IMR-90 (cell line): ENCODE results near the gene CXCL13. TPM values are rescaled to one million over a fixed set of nuclear protein-coding genes. Genes with fewer than 3 reads are reported as not detected.
A peak's percentile ranks its signal among the peaks of the same experiment; 100 is the strongest.

Experiments used
- ATAC-seq: fragments of 200-7000 bp; cut with Tn5 transposase; 2 replicates; pipeline ENCODE4 v1.9.1; 2020; ENCODE audit warnings: low read depth, mild to moderate bottlenecking, moderate library complexity
- BruUV-seq: library from RNA; stranded (reverse); fragments of 400-500 nt; replicated peaks from 2 replicates; lab custom pipeline; 2021; lab: Mats Ljungman, UMichigan
- CTCF ChIA-PET: fragments of 300-600 bp; formaldehyde crosslinking; extraction: SDS; loops from one replicate; lab custom pipeline; 2021; ENCODE audit warnings: antibody characterized with exemption; lab: Yijun Ruan, JAX
- POLR2A ChIA-PET: fragments of 300-600 bp; sonication (Branson Sonifier 250); formaldehyde crosslinking; loops from one replicate; lab custom pipeline; 2022; ENCODE audit warnings: antibody characterized with exemption; ENCODE audit not compliant: unreplicated experiment; lab: Charles Lee
- DNase-seq: peaks from one replicate; pipeline ENCODE4 v3.0.0; 2013
- H2AFZ ChIP-seq: replicated peaks from 2 replicates; pipeline ENCODE3; 2013; ENCODE audit warnings: low read length, mild to moderate bottlenecking; ENCODE audit not compliant: poor library complexity
- H2AK5ac ChIP-seq: 2 replicates; pipeline ENCODE4 v1.6.1; 2013; ENCODE audit warnings: low read depth, low read length, inconsistent platforms
- H2AK9ac ChIP-seq: replicated peaks from 2 replicates; pipeline ENCODE3; 2013; ENCODE audit warnings: mild to moderate bottlenecking, low read depth, low read length, moderate library complexity; ENCODE audit not compliant: poor library complexity
- H2BK120ac ChIP-seq: 2 replicates; pipeline ENCODE4 v1.6.1; 2013; ENCODE audit warnings: low read depth, low read length, inconsistent platforms
- H2BK15ac ChIP-seq: 3 replicates; pipeline ENCODE4 v1.6.1; 2013; ENCODE audit warnings: low read depth, low read length, inconsistent platforms
- H2BK20ac ChIP-seq: 2 replicates; pipeline ENCODE4 v1.6.1; 2013; ENCODE audit warnings: low read depth, mild to moderate bottlenecking, inconsistent platforms, low read length, moderate library complexity
- H2BK5ac ChIP-seq: 2 replicates; pipeline ENCODE4 v1.6.1; 2013; ENCODE audit warnings: mild to moderate bottlenecking, low read depth, low read length, inconsistent platforms; ENCODE audit not compliant: poor library complexity, severe bottlenecking
- H3K14ac ChIP-seq: replicated peaks from 2 replicates; pipeline ENCODE4 v1.6.1; 2013; ENCODE audit warnings: low read depth, low read length, inconsistent platforms
- H3K18ac ChIP-seq: 2 replicates; pipeline ENCODE4 v1.6.1; 2013; ENCODE audit warnings: low read depth, low read length, control low read depth
- H3K23ac ChIP-seq: 2 replicates; pipeline ENCODE4 v1.6.1; 2013; ENCODE audit warnings: low read depth, low read length, inconsistent platforms
- H3K27ac ChIP-seq: 2 replicates; pipeline ENCODE4 v1.5.1; 2013; ENCODE audit warnings: mild to moderate bottlenecking, control low read depth, low read length; ENCODE audit not compliant: insufficient read depth
- H3K27me3 ChIP-seq: 2 replicates; pipeline ENCODE4 v1.6.1; 2013; ENCODE audit warnings: low read length; ENCODE audit not compliant: control insufficient read depth, insufficient read depth
- H3K36me3 ChIP-seq: 2 replicates; pipeline ENCODE4 v1.6.1; 2013; ENCODE audit warnings: low read length, mixed read lengths; ENCODE audit not compliant: control insufficient read depth, insufficient read depth
- H3K4ac ChIP-seq: 2 replicates; pipeline ENCODE4 v1.6.1; 2013; ENCODE audit warnings: low read depth, low read length, inconsistent platforms
- H3K4me1 ChIP-seq: 2 replicates; pipeline ENCODE4 v1.6.1; 2013; ENCODE audit warnings: low read length, mixed read lengths; ENCODE audit not compliant: control insufficient read depth, insufficient read depth
- H3K4me2 ChIP-seq: 2 replicates; pipeline ENCODE4 v1.6.1; 2013; ENCODE audit warnings: low read depth, mild to moderate bottlenecking, control low read depth, low read length, moderate library complexity
- H3K4me3 ChIP-seq: 2 replicates; pipeline ENCODE4 v1.5.1; 2013; ENCODE audit warnings: low read depth, mild to moderate bottlenecking, control low read depth, low read length, moderate library complexity; ENCODE audit not compliant: insufficient read depth
- H3K56ac ChIP-seq: 2 replicates; pipeline ENCODE4 v1.6.1; 2013; ENCODE audit warnings: low read length, inconsistent platforms; ENCODE audit not compliant: insufficient read depth; ENCODE audit errors: extremely low read depth
- H3K79me1 ChIP-seq, 2 experiments: 2 replicates each; pipeline ENCODE4 v1.6.1; 2013; ENCODE audit warnings: low read length in 2 of 2, inconsistent platforms in 1 of 2, low read depth in 1 of 2
- H3K9ac ChIP-seq: 2 replicates; pipeline ENCODE4 v1.6.1; 2013; ENCODE audit warnings: low read depth, low read length, control low read depth
- H3K9me1 ChIP-seq: 2 replicates; pipeline ENCODE4 v1.6.1; 2013; ENCODE audit warnings: low read length, inconsistent platforms; ENCODE audit not compliant: insufficient read depth
- H3K9me3 ChIP-seq: 2 replicates; pipeline ENCODE4 v1.6.1; 2013; ENCODE audit warnings: low read length; ENCODE audit not compliant: control insufficient read depth, insufficient read depth
- H4K20me1 ChIP-seq: 2 replicates; pipeline ENCODE4 v1.6.1; 2013; ENCODE audit warnings: low read length, inconsistent platforms; ENCODE audit not compliant: insufficient read depth
- H4K5ac ChIP-seq: 2 replicates; pipeline ENCODE4 v1.6.1; 2013; ENCODE audit warnings: mild to moderate bottlenecking, low read depth, low read length, control low read depth
- H4K8ac ChIP-seq, 2 experiments: 2 replicates each; pipeline ENCODE4 v1.6.1; 2013; ENCODE audit warnings: low read depth in 2 of 2, low read length in 2 of 2, control low read depth in 1 of 2, inconsistent platforms in 1 of 2
- H4K91ac ChIP-seq: 2 replicates; pipeline ENCODE4 v1.6.1; 2013; ENCODE audit warnings: low read depth, low read length, inconsistent platforms; ENCODE audit not compliant: insufficient read depth
- MXI1 ChIP-seq: IDR thresholded peaks from 2 replicates; pipeline ENCODE4 v1.6.1; 2012; ENCODE audit warnings: low read depth, mild to moderate bottlenecking, low read length, moderate library complexity, borderline replicate concordance
- RAD21 ChIP-seq: IDR thresholded peaks from 2 replicates; pipeline ENCODE4 v1.6.1; 2012; ENCODE audit warnings: low read length, improper control_type of control experiment
- WGBS, 2 experiments: methylation state at CpG; one replicate each; pipeline versions ENCODE4 v1.1.5 to v1.1.7; 2013; ENCODE audit warnings: missing lambda C conversion rate in 2 of 2; ENCODE audit not compliant: insufficient read length in 1 of 2; ENCODE audit errors: extremely low coverage in 2 of 2; 5-methylcytosine and 5-hydroxymethylcytosine counted together
- dilution Hi-C: fragments of 300-500 bp; cut with HindIII; formaldehyde crosslinking; loops from one replicate; pipeline ENCODE4 v1.14.3; 2018; ENCODE audit warnings: low sequenced_read_pairs; ENCODE audit not compliant: unreplicated experiment
- in situ Hi-C: fragments of 300-500 bp; cut with MboI; formaldehyde crosslinking; loops from 3 replicates; pipeline ENCODE4 v1.14.3; 2019; ENCODE audit warnings: low sequenced_read_pairs, inconsistent platforms, mixed read lengths
- intact Hi-C: fragments of 100-400 bp; cut with micrococcal nuclease; formaldehyde crosslinking; loops from 2 replicates; pipeline ENCODE4 v1.10.0; 2022
- polyA plus RNA-seq, 3 experiments: library from polyadenylated mRNA; depleted of rRNA; stranded (reverse); fragments of >200 nt; gene quantifications; 2 replicates each; pipeline ENCODE4 v1.2.3, GENCODE V29; 2012; ENCODE audit warnings: low replicate concordance in 1 of 3
- total RNA-seq: library from RNA; depleted of rRNA; stranded (reverse); fragments of >200 nt; gene quantifications from 2 replicates; pipeline ENCODE4 v1.2.3, GENCODE V29; 2012

The CXCL13 gene
- total and polyA plus RNA-seq, 2 of the 4 experiments (the other 2 are of a cell fraction) = not detected

- TF ChIP-seq RAD21 = peak; percentile 62
Measured at GRCh38 chr4:77618383-77619241, 13.0 kb downstream of the CXCL13 start (continued).

- no peak overlapping the region for H3K9ac ChIP-seq
- ChIA-PET POLR2A (no interaction called here), CTCF (interaction anchor here (0.6 to 1.2 kb wide), 8 partner anchors 10 to 1232 kb away, joined by 3 to 5 read pairs (median 4); no protein-coding TSS in a partner anchor)
- H3K4me3 ChIP-seq = no peak overlapping the region
- DNase-seq (no peak), ATAC-seq (no peak)
- no peak overlapping the region for H4K91ac ChIP-seq
- H3K23ac ChIP-seq = no peak overlapping the region
- no TSS peak for BruUV-seq
- no peak overlapping the region for H2AFZ ChIP-seq
- H3K9me1 ChIP-seq = no peaks in the 10 kb centered on the region
- no peaks in the 10 kb centered on the region for H3K9me3 ChIP-seq
- intact Hi-C loops = loop anchor here (5.0 to 10.0 kb wide), 2 partner anchors 203 to 375 kb away; no protein-coding TSS in a partner anchor
- H2BK120ac ChIP-seq = no peak overlapping the region
- peaks cover 18% of the 10 kb centered on the region for H3K27me3 ChIP-seq
- no peak overlapping the region for H2AK9ac ChIP-seq
- no peak overlapping the region for H2BK15ac ChIP-seq
- no peak overlapping the region for H2BK5ac ChIP-seq
- H2AK5ac ChIP-seq = no peak overlapping the region
- H2BK20ac ChIP-seq = no peak overlapping the region
- H4K5ac ChIP-seq = no peak overlapping the region
- no peak overlapping the region for H3K27ac ChIP-seq
- dilution Hi-C loops = no loop called here
- in situ Hi-C loops = no loop called here
- TF ChIP-seq MXI1 = no peak
- H3K4me2 ChIP-seq = no peak overlapping the region
- H3K14ac ChIP-seq = no peak overlapping the region
- no peaks in the 10 kb centered on the region for H3K36me3 ChIP-seq
- WGBS, 2 experiments = 100% methylated on average over 1 of the region's 1 CpG; no CpG with 5 or more reads in 1 of the 2 experiments
- no peaks in the 10 kb centered on the region for H3K4me1 ChIP-seq
- H4K8ac ChIP-seq = no peak overlapping the region
- no peaks in the 10 kb centered on the region for H3K79me1 ChIP-seq
- no peak overlapping the region for H3K18ac ChIP-seq
- H3K56ac ChIP-seq = no peak overlapping the region
- no peak overlapping the region for H3K4ac ChIP-seq
- H4K20me1 ChIP-seq = no peaks in the 10 kb centered on the region
Measured at GRCh38 chr4:77619408-77619807, 13.8 kb downstream of the CXCL13 start.
